Adipocyte (in vitro differentiated cells): ENCODE results near the gene LRSAM1.
A peak's percentile ranks its signal among the peaks of the same experiment; 100 is the strongest.

Experiments
- DNase-seq: peaks from one replicate; pipeline ENCODE4 v3.0.0-alpha.2; 2015; ENCODE audit warnings: low read depth
- H3K27me3 ChIP-seq: replicated peaks from 2 replicates; pipeline ENCODE4 v1.7.0; 2013; ENCODE audit warnings: mild to moderate bottlenecking, low read length, moderate library complexity; ENCODE audit not compliant: control insufficient read depth, insufficient read depth
- H3K36me3 ChIP-seq: 2 replicates; pipeline ENCODE4 v1.7.0; 2013; ENCODE audit warnings: low read length, mild to moderate bottlenecking, moderate library complexity; ENCODE audit not compliant: control insufficient read depth, insufficient read depth, severe bottlenecking
- H3K4me1 ChIP-seq: 2 replicates; pipeline ENCODE4 v1.7.0; 2013; ENCODE audit warnings: mild to moderate bottlenecking, low read length, moderate library complexity; ENCODE audit not compliant: control insufficient read depth, insufficient read depth
- H3K4me3 ChIP-seq: 2 replicates; pipeline ENCODE4 v1.7.0; 2013; ENCODE audit warnings: mild to moderate bottlenecking, low read length, moderate library complexity
- H3K9ac ChIP-seq: 2 replicates; pipeline ENCODE4 v1.7.0; 2013; ENCODE audit warnings: mild to moderate bottlenecking, low read length, moderate library complexity
- H3K9me3 ChIP-seq: 2 replicates; pipeline ENCODE4 v1.7.0; 2013; ENCODE audit warnings: mild to moderate bottlenecking, low read length, moderate library complexity; ENCODE audit not compliant: control insufficient read depth

The LRSAM1 gene

DNA sequence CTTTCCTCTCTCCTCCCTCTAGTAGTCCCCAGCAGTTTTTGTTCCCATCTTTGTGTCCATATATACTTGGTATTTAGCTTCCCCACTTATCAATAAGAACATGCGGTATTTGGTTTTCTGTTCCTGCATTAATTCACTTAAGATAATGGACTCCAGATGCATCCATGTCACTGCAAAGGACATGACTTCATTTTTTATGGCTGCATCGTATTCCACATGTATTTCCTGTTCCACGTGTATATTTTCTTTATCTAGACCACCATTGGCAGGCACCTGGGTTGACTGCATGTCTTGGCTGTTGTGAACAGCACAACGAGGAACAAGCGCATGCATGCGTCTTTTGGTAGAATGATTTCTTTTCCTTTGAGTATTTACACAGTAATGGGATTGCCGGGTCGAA lies 20.9 kb upstream of the LRSAM1 start:
- H3K9me3 ChIP-seq: no peaks in the 10 kb centered on the region
- H3K9ac ChIP-seq: no peak overlapping the region
- H3K36me3 ChIP-seq: peaks cover 59% of the 10 kb centered on the region
- peaks cover 7% of the 10 kb centered on the region for H3K4me1 ChIP-seq
- H3K27me3 ChIP-seq: no peaks in the 10 kb centered on the region
- DNase-seq: no peak
- H3K4me3 ChIP-seq: no peak overlapping the region

DNA sequence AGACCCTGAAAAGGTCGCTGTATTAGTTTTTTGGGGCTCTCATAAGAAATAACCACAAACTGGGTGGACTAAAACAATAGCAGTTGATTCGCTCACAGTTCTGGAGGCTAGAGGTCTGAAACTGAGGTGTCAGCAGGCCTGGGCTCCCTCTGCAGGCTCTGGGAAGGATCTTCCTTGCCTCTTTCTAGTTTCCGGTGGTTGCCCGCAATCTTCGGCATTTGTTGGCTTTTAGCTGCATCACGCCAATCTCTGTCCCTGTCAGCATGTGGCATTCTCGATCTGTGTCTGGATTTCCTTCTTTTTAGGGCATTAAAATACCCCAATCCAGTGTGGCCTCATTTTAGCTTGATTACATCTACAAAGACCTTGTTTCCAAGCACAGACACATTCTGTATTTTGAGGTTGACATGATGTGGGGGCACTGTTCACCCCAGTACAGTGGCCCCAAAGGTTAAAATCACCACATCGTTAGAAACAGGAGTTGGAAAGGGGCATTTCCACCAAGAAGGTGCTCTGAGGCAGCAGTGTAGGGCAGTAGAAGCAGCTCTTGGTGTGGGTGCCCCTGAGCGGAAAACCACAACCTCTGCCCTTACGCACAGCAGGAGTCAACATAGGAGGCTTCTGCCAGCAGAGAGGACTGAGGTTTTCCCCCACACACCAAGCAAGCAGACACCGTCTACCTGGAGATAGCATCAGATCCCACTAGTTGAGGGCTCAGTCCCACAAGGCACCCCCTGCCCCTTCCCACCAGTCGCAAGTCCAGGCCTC lies 13.6 kb upstream of the LRSAM1 start:
- Histone ChIP-seq H3K4me3 (no peak overlapping the region), H3K27me3 (no peaks in the 10 kb centered on the region), H3K9me3 (no peaks in the 10 kb centered on the region), H3K4me1 (no peaks in the 10 kb centered on the region), H3K36me3 (peaks cover 88% of the 10 kb centered on the region), H3K9ac (no peak overlapping the region)
- DNase-seq: no peak

GRCh38 chr9:127438394-127438793 lies 12.9 kb upstream of the LRSAM1 start:
- H3K4me1 ChIP-seq: no peaks in the 10 kb centered on the region
- no peaks in the 10 kb centered on the region for H3K27me3 ChIP-seq
- no peak overlapping the region for H3K4me3 ChIP-seq
- no peak overlapping the region for H3K9ac ChIP-seq
- peaks cover 86% of the 10 kb centered on the region for H3K36me3 ChIP-seq
- no peaks in the 10 kb centered on the region for H3K9me3 ChIP-seq
- no peak for DNase-seq

- Histone ChIP-seq H3K36me3 (peaks cover 83% of the 10 kb centered on the region), H3K4me1 (peaks cover 18% of the 10 kb centered on the region), H3K9ac (no peak overlapping the region), H3K4me3 (no peak overlapping the region), H3K27me3 (no peaks in the 10 kb centered on the region), H3K9me3 (peaks cover 16% of the 10 kb centered on the region)
- DNase-seq: no peak
Measured at GRCh38 chr9:127444283-127444920, 6.9 kb upstream of the LRSAM1 start.

GRCh38 chr9:127444921-127445850 lies 6.1 kb upstream of the LRSAM1 start:
- Histone ChIP-seq H3K4me1 (peaks cover 25% of the 10 kb centered on the region), H3K4me3 (no peak overlapping the region), H3K9ac (no peak overlapping the region), H3K9me3 (peaks cover 16% of the 10 kb centered on the region), H3K36me3 (peaks cover 84% of the 10 kb centered on the region), H3K27me3 (no peaks in the 10 kb centered on the region)
- DNase-seq: peak; percentile 19

DNA sequence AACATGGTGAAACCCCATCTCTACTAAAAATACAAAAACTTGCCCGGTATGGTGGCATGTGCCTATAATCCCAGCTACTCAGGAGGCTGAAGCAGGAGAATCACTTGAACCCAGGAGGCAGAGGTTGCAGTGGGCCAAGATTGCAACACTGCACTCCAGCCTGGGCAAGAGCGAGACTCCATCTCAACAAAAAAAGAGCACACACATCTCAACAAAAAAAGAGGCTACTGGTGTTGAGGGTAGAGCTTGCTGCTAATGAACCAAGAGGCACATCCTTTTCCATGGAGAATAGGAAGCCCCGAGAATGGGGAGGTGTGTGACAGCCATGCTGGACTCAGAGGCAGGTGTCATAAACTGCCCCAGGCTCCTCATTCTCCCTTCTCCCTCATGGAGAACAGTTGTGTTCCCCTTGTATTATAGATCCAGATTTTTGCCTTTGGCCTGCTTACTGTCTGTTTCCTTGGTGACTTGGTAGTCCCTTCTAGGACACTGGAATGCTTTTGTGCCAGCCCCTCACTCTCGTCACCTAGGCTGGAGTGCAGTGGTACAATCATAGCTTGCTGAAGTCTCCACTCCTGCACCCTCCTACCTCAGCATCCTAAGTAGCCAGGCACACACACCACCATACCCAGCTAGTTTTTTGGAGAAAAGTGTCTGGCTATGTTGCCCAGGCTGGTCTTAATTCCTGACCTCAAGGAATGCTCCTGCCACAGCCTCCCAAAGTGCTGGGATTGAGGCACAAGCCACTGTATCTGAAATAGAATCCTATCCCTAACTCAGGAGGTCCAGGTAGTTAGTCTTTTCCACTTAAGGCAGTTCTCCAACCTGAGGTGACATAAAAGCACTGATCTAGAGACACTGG lies 5.2 kb upstream of the LRSAM1 start:
- Histone ChIP-seq H3K27me3 (no peaks in the 10 kb centered on the region), H3K9ac (no peak overlapping the region), H3K36me3 (peaks cover 75% of the 10 kb centered on the region), H3K4me3 (no peak overlapping the region), H3K4me1 (peaks cover 27% of the 10 kb centered on the region), H3K9me3 (peaks cover 16% of the 10 kb centered on the region)
- DNase-seq: peak; percentile 1

- no peak overlapping the region for H3K4me3 ChIP-seq
- H3K4me1 ChIP-seq: peaks cover 29% of the 10 kb centered on the region
- H3K36me3 ChIP-seq: peaks cover 71% of the 10 kb centered on the region
- no peak for DNase-seq
- H3K9me3 ChIP-seq: peaks cover 16% of the 10 kb centered on the region
- no peaks in the 10 kb centered on the region for H3K27me3 ChIP-seq
- no peak overlapping the region for H3K9ac ChIP-seq
Measured at GRCh38 chr9:127446713-127447415, 4.4 kb upstream of the LRSAM1 start.

GRCh38 chr9:127447416-127448111 lies 3.7 kb upstream of the LRSAM1 start:
- Histone ChIP-seq H3K4me3 (no peak overlapping the region), H3K9me3 (peaks cover 16% of the 10 kb centered on the region)

DNA sequence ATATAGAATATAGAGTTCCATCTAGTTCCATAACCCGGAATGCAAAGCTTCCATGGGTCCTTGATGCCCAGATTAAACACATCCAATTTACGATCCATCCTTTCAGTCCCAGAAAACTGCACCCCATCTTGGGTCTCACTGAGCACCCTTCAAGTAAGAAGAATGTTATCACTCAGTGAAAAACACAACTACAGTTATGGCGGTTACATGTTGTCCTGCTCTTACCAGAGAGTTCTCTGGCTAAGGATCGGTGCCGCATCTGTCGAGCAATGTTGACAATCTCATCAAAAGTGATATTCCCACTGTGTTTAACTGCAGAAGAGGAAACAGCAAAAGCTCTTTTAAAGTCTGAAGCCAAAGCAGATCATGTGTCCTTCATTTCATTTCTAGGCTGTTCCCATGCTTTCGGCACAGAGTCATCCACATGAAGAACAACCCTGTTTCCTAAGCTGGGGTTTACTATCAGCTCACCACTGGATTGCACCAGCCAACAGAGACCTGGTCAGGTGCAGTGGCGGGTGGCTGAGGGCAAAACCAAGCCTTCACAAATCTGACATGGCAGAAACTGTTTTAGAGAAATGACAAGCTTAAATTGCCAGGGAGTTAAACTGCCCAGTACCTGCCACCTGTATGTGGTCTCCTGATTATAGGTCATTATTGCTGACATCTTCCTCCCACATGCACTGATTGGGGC lies 3.1 kb upstream of the LRSAM1 start:
- Histone ChIP-seq H3K36me3 (peaks cover 62% of the 10 kb centered on the region), H3K27me3 (no peaks in the 10 kb centered on the region), H3K4me3 (peak overlapping the region; percentile 85), H3K4me1 (peaks cover 36% of the 10 kb centered on the region), H3K9ac (no peak overlapping the region), H3K9me3 (peaks cover 16% of the 10 kb centered on the region)
- DNase-seq: peak; percentile 14

More at GRCh38 chr9:127447416-127448111, 3.7 kb upstream of the LRSAM1 start:
- peak; percentile 38 for DNase-seq
- Histone ChIP-seq H3K36me3 (peaks cover 67% of the 10 kb centered on the region), H3K27me3 (no peaks in the 10 kb centered on the region), H3K9ac (no peak overlapping the region), H3K4me1 (peaks cover 36% of the 10 kb centered on the region)
